ENCODE data around the gene DEDD. TPM values are rescaled to one million over a fixed set of nuclear protein-coding genes. Genes with fewer than 3 reads are reported as not detected.

DEDD gene
- total and polyA plus RNA-seq, 2 of the 13 experiments (the other 11 are each of a cell fraction or from before 2014, with no cell fraction given): 12.6 to 27.8 TPM

GRCh38 chr1:161098210-161099068 is 34.0 kb downstream of the DEDD start, which contains the start of gene KLHDC9 (continued):
- TF ChIP-seq ZNF331 (CRISPR knock-in tag; IDR thresholded peaks at IDR 0.05): peak; percentile 31; the same call in 1 of the 2 replicates
- no peak for TF ChIP-seq NR2F2 (IDR thresholded peaks at IDR 0.05; ENCODE audit: borderline replicate concordance, low read depth)
- peak; percentile 28; the same call in 1 of the 2 replicates for TF ChIP-seq RXRA (CRISPR knock-in tag; IDR thresholded peaks at IDR 0.05)
- no peak for TF ChIP-seq FOXA1 (IDR thresholded peaks at IDR 0.05)
- TF ChIP-seq FOXA1 (CRISPR knock-in tag; IDR thresholded peaks at IDR 0.05): no peak
- no peak for TF ChIP-seq ZNF34 (CRISPR knock-in tag; IDR thresholded peaks at IDR 0.05; ENCODE audit: borderline replicate concordance)
- TF ChIP-seq ZFP90 (CRISPR knock-in tag; IDR thresholded peaks at IDR 0.05; ENCODE audit: borderline replicate concordance): no peak
- TF ChIP-seq PLSCR1 (CRISPR knock-in tag; IDR thresholded peaks at IDR 0.05; ENCODE audit: borderline replicate concordance): no peak
- no peak for TF ChIP-seq ZNF619 (CRISPR knock-in tag; IDR thresholded peaks at IDR 0.05)
- TF ChIP-seq JDP2 (CRISPR knock-in tag; IDR thresholded peaks at IDR 0.05; ENCODE audit: borderline replicate concordance): no peak
- TF ChIP-seq, protein P1, sequence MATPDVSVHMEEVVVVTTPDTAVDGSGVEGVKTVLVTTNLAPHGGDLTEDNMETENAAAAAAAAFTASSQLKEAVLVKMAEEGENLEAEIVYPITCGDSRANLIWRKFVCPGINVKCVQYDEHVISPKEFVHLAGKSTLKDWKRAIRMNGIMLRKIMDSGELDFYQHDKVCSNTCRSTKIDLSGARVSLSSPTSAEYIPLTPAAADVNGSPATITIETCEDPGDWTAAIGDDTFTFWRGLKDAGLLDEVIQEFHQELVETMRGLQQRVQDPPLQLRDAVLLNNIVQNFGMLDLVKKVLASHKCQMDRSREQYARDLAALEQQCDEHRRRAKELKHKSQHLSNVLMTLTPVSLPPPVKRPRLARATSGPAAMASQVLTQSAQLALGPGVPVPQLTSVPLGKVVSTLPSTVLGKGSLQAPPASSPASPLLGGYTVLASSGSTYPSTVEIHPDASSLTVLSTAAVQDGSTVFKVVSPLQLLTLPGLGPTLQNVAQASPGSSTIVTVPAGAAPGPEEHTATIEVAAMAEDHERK (CRISPR knock-in tag; IDR thresholded peaks at IDR 0.05; ENCODE audit: low read depth): no peak
- TF ChIP-seq ZNF672 (CRISPR knock-in tag; IDR thresholded peaks at IDR 0.05): no peak
- 0 out of 2 replicates have a peak, but pooled peaks have one; percentile 30 for TF ChIP-seq TBX2 (CRISPR knock-in tag; IDR thresholded peaks at IDR 0.05; ENCODE audit: borderline replicate concordance)
- no peak for TF ChIP-seq SRF (IDR thresholded peaks at IDR 0.05; ENCODE audit: low read depth, low read length)
- 0 out of 2 replicates have a peak, but pooled peaks have one; percentile 56 for TF ChIP-seq ZNF232 (CRISPR knock-in tag; IDR thresholded peaks at IDR 0.05; ENCODE audit: borderline replicate concordance)
- no peak for TF ChIP-seq MIER2 (CRISPR knock-in tag; IDR thresholded peaks at IDR 0.05)
- TF ChIP-seq ZNF101 (CRISPR knock-in tag; IDR thresholded peaks at IDR 0.05; ENCODE audit: borderline replicate concordance, low read depth): no peak
- TF ChIP-seq ZBTB39 (CRISPR knock-in tag; IDR thresholded peaks at IDR 0.05): no peak
- TF ChIP-seq POGK (CRISPR knock-in tag; conservative IDR thresholded peaks at IDR 0.05): 0 out of 2 replicates have a peak, but pooled peaks have one; percentile 22

Data from HepG2 (cell line).